ENCODE measurements around the gene PCCB. TPM values are rescaled to one million over a fixed set of nuclear protein-coding genes. Genes with fewer than 3 reads are reported as not detected.

PCCB gene
- 47.7 and 61.3 TPM in 2 replicates for total RNA-seq

DNA sequence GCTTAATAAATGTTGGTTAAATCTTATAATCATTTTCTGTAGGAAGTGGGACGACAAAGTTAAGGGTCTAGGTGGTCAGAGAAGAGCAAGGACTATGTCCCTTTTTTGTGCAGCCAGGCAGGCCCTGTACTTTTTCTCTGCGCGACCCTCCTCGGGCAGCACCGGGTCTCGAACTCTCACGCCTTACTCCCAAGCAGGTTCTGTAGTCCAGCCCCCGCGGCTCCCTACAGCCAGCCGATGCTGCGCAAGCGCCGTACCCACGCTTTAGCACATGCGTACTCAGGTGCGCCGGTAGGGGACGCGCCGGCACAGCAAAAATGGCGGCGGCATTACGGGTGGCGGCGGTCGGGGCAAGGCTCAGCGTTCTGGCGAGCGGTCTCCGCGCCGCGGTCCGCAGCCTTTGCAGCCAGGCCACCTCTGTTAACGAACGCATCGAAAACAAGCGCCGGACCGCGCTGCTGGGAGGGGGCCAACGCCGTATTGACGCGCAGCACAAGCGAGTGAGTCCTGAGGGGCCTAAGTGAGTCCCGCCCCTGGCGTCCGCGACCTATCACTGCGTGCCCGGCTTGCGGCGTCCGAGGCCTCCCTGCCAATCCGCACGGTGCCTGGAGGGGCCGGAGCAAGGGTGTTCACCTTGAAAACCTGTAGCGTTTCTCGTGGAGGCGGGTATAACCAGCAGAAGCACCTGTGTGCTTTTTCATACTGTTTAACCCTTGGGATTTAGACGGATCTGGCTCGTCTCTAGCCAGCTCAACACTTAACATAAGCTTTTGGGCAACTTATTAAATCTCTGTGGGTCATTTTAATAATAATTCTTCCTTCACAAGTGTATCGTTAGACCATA, at the start of gene PCCB:
Gene PCCB (plus strand): TSS at position 282 of the 844 bp plus-strand sequence. CDS start 36 bp downstream, at position 318.

Other genes with a start within 250 kb of the PCCB start
- 20.4 and 21.7 TPM in 2 replicates for gene MSL2, start 54.0 kb upstream of the PCCB start, total RNA-seq

Measured in hair follicle dermal papilla cell (primary cell).